ENCODE measurements around the gene ARID5A.

The ARID5A gene

GRCh38 chr2:96601382-96602292 is 65.1 kb downstream of the ARID5A start:
- no peak overlapping the region for H3K4me3 ChIP-seq (ENCODE audit: low read depth, low read length)
- ChIA-PET CTCF (interaction anchor here (0.8 to 1.5 kb wide), 4 partner anchors 10 to 161 kb away, joined by 3 to 4 read pairs (median 3); no protein-coding TSS in a partner anchor), POLR2A (no interaction called here)
- DNase-seq (ENCODE audit: low read depth, low spot score), result no peak
- no peak for TF ChIP-seq CTCF (IDR thresholded peaks at IDR 0.05; ENCODE audit: insufficient read depth, low read length, missing control alignments)

All from AG04449 (cell line).